Measurements from ENCODE around the gene SLMAP.

DNA sequence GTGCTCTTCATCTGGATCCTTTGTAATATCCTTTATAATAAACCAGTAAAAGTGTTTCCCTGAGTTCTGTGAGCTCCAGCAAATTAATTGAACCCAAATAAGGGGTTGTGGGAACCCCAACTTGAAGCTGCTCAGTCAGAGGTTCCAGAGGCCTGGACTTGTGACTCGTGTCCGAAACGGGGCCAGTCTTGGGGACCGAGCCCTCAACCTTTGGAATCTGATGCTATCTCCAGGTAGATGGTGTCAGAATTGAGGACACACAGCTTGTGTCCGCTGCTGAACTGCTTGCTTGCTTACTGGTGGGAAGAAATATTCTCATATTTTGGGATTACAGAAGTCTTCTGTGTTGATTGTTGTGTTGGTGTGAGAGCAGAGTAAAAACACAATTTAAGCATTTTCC is 212.4 kb downstream of the SLMAP start:
- TF ChIP-seq GABPA (IDR thresholded peaks at IDR 0.05; ENCODE audit: low read depth, low read length) (no peak), GABPA (CRISPR knock-in tag; IDR thresholded peaks at IDR 0.05; ENCODE audit: low read depth) (no peak), ZNF446 (CRISPR knock-in tag; IDR thresholded peaks at IDR 0.05) (no peak), TCF7 (IDR thresholded peaks at IDR 0.05; ENCODE audit: low read depth) (no peak), REL (CRISPR knock-in tag; conservative IDR thresholded peaks at IDR 0.05) (no peak)
